Measurements from ENCODE around the gene SLC35F3.

DNA sequence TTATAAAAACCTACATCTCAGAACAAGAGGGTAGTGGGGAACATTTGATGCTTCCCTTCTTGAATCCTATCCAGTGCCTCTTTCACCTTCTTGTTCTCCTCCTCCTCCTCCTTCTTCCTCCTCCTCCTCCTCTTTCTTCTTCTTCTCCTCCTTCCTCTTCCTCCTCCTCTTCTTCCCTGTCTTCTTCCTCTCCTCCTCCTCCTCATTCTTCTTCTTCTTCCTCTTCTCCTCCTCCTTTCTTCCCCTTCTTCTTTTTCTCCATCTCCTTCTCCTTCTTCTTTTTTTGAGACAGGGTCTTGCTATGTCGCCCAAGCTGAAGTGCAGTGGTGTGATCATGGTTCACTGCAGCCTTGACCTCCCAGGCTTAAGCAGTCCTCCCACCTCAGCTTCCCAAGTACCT, 31.9 kb downstream of the SLC35F3 start:
- TF ChIP-seq CTCF (IDR thresholded peaks at IDR 0.05) (no peak), POLR2A (IDR thresholded peaks at IDR 0.05) (no peak)

Data from right lobe of liver (tissue), 4 donors.